Activated CD8-positive, alpha-beta memory T cell treated with anti-CD3 and anti-CD28 coated beads for 36 hours (primary cell): ENCODE measurements around the gene ABL2. TPM values are rescaled to one million over a fixed set of nuclear protein-coding genes. Genes with fewer than 3 reads are reported as not detected.
"Not testable (repeated sequence)": the region's sequence is repeated elsewhere in the genome, so short reads cannot be mapped to it uniquely, and the experiment has no call there.

Source experiments
- CTCF ChIA-PET: fragments of 350-600 bp; sonication (Branson Sonifier 250); formaldehyde crosslinking; loops from one replicate; lab custom pipeline; 2021; ENCODE audit warnings: antibody characterized with exemption; lab: Charles Lee
- POLR2A ChIA-PET: fragments of 350-600 bp; sonication (Branson Sonifier 250); formaldehyde crosslinking; loops from one replicate; lab custom pipeline; 2021; ENCODE audit warnings: antibody characterized with exemption; lab: Charles Lee
- total RNA-seq, 2 experiments: library from RNA; stranded (reverse); gene quantifications; one replicate each; pipeline ENCODE4 v1.2.3, GENCODE V29; 2021

Gene ABL2
- total RNA-seq, 2 experiments from 2014 or later = 7.8 to 7.9 TPM

DNA sequence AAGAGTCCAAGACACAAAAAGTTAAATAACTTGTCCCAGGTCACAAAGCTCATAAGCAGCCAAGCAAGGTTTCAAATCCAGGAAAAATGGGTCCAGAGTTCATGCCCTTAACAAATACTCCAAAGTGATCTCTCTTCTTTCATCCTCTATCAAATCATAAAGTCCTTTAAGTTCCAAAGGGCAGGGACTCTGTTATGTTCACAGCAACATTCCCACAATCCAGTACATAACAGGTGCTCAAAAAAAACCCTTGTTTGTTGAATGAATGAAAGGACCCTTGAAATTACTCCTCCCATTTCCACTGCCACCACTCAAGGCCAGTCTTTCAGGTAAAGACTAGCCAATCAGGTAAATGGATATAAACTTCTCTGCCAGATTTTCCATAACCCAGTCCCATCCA is 2.7 kb downstream of the ABL2 start:
- CTCF ChIA-PET = interaction anchor here (0.6 to 1.0 kb wide), 3 partner anchors 52 to 901 kb away, joined by 3 to 4 read pairs (median 3); no protein-coding TSS in a partner anchor
- POLR2A ChIA-PET = no interaction called here

DNA sequence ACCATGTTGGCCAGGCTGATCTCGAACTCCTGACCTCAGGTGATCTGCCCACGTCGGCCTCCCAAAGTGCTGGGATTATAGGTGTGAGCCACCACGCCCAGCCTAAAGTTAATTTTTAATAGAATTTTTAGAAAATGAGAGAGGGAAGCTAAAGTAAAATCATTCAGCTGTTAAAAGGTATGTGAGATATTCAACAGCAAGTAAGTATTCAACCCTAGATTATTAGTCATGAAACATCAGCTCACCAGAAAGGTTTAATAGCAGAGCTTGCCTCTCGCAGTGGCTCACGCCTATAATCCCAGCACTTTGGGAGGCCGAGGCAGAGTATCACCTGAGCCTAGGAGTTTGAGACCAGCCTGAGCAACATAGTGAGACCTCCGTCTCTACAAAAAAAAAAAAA is 5.0 kb downstream of the ABL2 start:
- POLR2A ChIA-PET, CTCF ChIA-PET: not testable (repeated sequence)

DNA sequence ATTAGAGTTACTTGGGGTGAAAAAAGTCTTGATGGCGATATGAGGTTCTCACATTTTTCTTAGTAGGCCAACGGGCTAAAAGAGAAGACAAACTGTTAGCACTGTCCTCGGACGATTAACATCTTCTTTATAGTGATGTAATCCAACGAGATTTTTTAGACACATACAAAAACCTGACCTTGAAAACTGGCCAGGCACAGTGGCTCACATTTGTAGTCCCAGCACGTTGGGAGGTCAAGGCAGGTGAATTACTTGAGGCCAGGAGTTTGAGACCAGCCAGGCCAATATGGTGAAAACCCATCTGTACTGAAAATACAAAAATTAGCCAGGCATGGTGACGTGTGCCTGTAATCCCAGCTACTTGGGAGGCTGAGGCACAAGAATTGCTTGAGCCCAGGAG is 8.4 kb downstream of the ABL2 start:
- POLR2A ChIA-PET, CTCF ChIA-PET: not testable (repeated sequence)

DNA sequence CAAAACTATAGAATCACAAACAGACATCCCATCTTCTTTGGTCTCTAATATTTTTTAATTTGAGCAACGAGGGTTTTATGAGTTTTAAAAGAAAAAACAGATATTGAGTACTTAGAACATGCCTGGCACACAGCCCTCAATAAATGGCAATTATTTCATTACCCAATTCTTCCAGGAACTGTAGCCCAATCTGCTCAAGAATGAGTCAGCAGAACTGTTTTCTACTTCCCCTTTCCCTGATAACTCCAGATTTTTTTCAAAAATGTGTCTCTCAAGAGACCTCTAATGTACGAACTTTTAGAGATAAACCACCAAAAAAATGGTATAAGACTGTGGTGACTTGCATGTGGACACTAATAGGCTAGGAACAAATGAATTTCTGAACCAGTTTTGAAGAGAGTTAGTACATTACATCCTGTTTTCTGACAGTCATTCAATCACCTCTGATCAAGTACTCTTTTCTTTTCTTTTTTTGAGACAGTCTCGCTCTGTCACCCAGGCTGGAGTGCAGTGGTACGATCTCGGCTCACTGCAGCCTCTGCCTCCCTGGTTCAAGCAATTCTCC is 11.5 kb downstream of the ABL2 start:
- CTCF ChIA-PET = no interaction called here
- POLR2A ChIA-PET = no interaction called here

DNA sequence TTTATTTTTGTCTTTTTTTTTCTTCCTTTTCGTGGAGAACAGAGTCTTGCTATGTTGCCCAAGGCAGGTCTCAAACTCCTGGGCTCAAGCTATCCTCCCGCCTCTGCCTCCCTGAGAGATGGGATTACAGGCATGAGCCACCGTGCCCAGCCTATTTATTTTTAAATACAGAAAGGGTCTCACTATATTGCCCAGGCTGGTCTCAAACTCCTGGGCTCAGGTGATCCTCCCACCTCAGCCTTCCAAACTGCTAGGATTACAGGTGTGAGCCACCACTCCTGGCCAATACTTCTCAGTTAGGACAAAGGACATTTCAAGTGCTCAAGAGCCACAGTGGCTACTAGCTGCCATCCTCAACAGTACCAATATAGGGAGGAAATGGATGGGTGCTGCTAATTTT is 16.2 kb downstream of the ABL2 start:
- CTCF ChIA-PET, POLR2A ChIA-PET: not testable (repeated sequence)

DNA sequence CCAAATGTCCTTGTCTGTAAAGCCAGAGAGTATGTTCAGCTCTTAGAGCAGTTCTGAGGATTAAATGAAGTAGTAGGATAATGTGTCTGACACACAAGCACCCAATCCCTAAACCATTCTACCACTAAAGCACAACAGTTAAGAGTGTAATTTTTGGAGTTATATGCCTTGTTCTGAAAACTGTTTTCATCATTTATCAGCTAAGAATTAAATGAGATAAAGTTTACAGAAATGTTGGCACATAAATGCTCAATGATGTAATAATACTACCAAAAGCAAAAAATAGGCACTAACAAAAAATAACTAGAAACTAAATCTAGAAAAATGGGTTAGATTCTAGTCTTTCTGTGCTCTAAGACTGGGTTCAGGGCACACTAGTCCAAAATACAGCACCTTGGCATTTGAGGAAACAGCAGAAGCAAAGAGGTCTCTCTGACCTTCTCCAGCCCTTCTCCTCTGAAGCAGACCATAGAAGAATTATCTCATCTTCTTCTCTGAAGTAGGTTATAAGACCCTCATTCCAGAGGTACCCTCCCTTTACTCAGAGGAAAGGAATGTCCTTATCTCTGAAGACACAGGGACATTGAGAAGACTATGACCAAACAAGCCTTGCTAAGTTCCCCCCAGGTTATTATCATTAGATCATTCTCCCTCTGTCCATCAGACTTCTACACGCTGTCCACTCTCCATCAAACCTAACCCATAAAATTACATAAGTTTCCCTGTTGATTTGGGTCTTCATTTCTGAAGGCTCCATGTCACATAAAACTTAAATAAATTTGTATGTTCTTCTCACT is 20.6 kb downstream of the ABL2 start:
- ChIA-PET CTCF (no interaction called here), POLR2A (no interaction called here)

DNA sequence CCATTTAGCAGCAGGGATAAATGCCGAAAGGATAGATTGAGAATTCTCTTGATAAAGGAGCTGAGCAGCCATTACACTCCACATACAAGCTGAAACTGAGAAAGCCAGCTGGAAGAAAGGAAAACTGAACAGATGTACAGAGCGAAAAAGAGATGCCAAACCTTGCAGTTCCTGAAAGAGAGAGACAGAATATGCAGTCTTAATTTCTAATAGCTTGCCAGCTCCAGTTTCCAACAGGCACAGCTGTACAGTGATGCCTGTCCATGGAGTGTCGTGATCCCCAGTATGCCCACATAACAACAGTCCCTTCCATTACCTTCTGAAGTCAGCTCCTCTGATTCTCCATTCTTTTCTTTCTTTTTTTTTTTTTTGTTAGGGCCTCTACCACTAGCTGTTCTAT is 22.7 kb downstream of the ABL2 start:
- ChIA-PET POLR2A (no interaction called here), CTCF (interaction anchor here (0.7 kb wide), 1 partner anchor 609 kb away, joined by 3 read pairs; no protein-coding TSS in a partner anchor)

DNA sequence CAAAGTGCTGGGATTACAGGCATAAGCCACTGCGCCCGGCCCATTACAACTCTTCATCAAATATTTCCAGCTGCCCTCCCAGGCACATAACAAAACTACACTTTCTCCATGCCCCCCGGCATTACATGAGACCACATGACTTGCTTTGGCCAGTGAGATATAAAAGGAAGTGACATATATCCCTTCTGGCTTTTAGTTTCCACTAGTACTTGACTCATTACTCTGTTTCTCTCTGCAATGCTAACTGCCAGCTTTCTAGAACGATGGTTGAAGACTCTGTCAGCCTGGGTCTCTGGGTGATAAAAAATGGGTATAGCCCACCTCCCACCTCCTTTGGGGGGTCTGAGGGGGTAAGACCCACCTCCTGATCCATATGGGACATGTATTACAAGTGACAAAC is 24.2 kb downstream of the ABL2 start:
- CTCF ChIA-PET = no interaction called here

DNA sequence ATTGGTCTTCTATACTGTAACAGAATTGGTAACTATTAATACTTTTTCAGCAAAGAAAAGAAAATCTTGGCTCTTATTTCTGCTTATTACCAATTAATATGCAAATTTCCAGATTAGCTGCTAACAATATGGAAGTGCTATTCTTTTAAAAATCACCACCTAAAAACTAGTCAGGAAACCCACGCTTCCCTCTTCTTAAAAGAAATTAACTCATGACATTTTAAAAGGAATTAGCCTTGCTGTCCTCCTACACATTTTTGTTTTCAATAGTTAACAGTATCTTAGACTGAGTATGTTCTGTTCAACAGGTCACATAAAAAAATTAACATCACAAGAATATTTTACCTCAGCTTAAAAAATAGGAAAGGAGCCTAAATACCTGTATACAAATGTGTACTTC is 27.3 kb downstream of the ABL2 start:
- ChIA-PET POLR2A (no interaction called here), CTCF (no interaction called here)

More for the DNA sequence above, 24.2 kb downstream of the ABL2 start:
- POLR2A ChIA-PET = no interaction called here

DNA sequence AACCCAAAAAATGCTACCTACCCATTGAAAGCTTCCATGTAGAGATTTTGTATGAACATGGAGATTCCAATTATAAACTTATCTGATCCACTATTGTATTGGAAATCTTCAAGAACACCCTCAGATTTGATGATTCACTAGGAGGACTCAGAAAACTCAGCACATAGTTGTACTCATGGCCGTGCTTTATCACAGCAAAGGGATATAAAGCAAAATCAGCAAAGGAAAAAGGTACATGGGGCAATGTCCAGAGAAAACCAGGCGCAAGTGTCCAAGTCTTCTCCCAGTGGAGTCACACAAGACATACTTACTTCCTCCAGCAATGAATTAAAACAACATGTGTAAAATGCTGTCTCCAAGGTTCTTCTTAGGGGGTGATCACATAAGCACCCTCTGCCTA is 28.9 kb downstream of the ABL2 start:
- POLR2A ChIA-PET = no interaction called here

DNA sequence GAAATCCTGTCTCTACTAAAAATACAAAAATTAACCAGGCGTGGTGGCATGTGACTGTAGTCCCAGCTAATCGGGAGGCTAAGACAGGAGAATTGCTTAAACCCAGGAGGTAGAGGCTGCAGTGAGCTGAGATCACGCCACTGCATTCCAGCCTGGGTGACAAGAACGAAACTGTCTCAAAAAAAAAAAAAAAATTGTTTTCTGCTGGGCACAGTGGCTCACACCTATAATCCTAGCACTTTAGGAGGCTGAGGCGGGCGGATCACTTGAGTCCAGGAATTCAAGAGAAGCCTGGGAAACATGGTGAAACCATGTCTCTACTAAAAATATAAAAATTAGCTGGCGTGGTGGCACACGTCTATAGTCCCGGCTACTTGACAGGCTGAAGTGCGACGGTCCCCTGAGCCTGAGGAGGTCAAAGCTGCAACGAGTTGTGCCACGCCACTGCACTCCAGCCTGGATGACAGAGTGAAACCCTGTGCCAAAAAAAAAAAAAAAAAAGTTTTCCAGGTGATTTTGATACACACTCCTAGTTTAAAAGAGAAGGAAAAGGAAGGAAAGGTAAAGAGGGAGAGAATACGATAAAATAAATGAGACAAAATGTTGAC is 31.7 kb downstream of the ABL2 start:
- ChIA-PET POLR2A (no interaction called here), CTCF (no interaction called here)

More for the DNA sequence above, 28.9 kb downstream of the ABL2 start:
- CTCF ChIA-PET = no interaction called here

DNA sequence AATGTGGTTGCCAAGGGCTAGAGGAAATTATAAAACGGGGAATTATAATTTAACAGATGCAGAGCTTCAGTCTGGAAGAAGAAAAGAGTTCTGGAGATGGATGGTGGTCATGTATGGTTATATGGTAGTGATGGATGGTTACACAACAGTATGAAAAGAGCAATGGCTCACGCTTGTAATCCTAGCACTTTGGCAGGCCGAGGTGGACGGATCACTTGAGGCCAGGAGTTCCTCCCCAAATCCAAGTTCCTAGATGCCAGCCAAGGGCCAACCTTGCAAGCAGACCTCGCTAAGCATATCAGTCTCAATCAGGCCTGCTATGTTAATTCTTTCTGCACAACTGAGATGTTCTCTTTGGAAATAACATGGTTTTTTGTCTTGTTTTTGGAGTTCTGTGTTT is 33.6 kb downstream of the ABL2 start:
- CTCF ChIA-PET, POLR2A ChIA-PET: not testable (repeated sequence)

DNA sequence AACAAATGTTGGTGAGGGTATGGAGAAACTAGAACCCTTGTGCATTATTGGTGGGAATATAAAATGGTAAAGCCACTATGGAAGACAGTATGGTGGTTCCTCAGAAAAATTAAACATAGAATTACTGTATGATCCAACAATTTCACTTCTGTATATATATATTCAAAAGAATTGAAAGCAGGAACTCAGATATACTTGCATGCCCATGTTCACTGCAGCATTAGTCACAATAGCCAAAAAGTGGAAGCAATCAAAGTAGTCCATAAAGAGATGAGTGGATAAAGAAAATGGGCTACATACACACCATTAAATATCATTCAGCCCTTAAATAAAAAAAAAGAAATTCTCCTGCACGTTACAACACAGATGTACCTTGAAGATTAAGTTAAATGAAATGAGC is 34.1 kb downstream of the ABL2 start:
- ChIA-PET CTCF (no interaction called here), POLR2A (no interaction called here)

DNA sequence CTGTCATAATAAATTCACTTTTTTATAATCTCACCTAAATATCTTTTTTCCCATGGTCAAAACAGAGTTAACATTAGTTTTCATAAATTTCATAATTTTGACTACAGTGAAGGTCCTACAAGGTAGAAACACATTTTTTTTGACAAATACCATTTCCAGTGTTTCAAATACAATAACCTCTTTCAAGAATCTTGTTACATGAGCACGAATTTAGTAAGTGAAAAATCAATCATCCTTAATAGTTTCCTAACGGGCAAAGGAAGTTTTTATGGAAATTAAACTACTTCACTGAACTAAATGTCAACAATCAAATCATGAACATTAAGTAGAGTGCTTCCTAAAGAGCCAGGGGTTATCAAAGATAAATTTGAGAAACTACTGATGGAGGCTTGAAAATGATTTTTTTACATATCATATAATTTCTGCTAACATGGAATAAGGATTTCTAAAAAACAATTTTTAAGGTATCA is 35.4 kb downstream of the ABL2 start:
- CTCF ChIA-PET = no interaction called here
- POLR2A ChIA-PET = no interaction called here

DNA sequence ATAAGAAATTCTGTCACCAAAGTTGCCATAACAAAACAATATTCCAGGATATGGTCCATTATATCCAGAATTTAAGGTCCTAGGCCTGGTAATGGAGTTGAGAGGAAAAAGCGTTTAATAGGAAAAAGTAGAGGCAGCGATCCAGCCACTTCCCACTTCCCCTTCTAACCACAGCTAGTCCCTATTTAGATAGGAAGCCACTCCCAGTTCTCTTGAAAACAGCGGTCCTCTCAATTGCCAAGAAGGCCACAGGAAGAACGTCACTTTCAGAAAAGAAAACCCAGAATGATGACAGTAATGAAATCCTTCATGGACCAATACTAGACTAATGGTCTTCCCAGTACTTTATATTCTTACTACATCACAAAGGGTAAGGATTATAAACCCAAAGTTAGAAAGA is 38.6 kb downstream of the ABL2 start:
- ChIA-PET POLR2A (no interaction called here), CTCF (no interaction called here)

DNA sequence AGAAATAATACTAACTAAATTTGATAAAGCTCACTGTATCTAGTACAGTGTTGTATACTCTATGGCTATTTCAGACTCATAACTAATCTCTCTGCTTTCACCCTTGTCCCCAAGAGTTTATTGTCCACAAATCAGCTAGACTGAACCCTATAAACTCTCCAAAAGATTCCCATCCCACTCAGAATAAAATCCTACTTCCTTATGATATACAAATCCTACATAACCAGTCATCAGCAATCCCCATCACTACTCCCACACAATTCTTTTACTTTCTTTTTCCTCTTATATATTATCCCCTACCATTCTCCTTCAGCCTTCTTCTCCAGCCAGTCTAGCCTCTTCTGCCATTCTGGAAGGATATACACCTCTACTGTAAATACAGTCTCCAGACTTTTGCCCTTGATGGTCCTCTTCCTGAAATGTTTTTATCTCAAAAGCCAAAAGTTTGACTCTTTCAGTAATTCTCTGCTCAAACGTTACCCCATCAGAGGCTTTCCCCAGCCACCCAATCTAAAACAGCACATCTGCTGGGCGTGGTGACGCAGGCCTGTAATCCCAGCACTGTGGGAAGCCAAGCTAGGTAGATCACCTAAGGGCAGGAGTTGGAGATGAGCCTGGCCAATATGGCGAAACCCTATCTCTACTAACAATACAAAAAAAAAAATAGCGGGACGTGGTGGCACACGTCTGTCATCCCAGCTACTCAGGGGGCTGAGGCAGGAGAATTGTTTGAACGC is 41.6 kb downstream of the ABL2 start:
- CTCF ChIA-PET = no interaction called here
- POLR2A ChIA-PET = no interaction called here

DNA sequence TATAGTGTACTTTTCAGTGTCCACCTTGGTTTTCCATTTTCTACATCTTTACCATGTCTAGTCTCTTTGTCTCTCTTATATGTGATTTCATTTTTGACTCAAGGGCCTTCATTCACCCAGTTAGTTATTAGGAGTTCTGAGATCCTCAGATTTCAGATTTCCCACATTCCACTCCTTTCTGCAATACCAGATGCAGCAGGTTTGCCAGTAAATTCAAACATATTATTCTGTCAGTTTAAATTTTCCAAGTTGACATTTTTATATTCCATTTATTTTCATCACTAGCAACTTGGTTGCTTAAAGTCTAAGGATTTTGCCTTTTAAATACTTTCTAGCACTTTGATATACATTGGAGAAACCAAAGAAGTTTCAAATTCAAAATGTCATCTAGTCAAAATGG is 42.4 kb downstream of the ABL2 start:
- CTCF ChIA-PET = no interaction called here
- POLR2A ChIA-PET = no interaction called here

DNA sequence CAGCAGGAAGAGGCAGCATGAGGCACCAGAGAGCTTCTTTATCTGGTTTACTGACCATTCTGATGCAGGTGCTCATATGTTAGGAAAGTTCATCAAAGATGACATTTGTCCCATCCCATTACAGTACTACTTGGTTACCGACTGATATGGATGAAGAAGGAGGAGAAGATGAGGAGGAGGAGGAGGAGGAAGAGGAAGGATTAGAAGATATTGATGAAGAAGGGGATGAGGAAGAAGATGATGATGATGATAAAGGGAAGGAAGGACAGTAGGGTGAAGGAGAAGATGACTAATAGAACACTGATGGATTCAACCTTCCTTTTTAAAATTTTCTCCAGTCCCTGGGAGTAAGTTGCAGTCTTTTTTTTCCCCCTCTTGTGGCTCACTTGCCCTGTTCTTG is 45.1 kb downstream of the ABL2 start:
- CTCF ChIA-PET = no interaction called here
- POLR2A ChIA-PET = no interaction called here

DNA sequence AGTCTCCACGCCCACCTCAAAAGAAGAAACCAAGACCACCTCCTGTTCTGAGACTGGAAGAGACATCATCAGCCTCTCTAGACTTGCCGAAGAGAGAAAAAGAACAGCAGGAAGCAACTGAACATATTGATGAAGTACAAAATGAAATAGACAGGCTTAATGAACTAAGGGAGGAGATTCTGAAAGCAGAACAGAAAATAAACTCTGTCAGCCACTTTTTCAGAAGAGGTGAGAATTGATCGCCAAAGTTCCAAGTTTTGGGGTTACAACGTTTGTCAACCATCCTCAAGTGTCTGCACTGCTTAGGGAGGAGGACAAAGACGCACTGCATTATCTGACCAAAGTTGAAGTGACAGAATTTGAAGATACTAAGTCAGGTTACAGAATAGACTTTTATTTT is 45.6 kb downstream of the ABL2 start:
- POLR2A ChIA-PET = no interaction called here
- CTCF ChIA-PET = no interaction called here

DNA sequence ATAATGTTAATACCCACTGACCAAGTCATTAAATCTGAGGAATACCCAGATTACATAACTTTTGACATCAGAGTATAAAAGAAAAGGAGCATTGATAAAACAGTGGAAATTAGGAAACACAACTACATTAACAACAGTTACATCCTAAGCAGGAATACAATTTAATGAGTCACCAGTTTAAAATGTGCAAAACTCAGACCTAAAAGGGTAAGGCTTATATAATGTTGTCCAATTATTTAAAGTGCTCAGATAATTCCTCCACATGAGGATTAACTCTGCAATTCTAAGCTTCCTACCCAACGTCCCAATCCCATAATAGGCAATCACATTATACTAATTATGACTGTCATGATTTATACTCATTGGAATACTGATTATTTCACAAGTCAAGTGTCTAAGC is 50.5 kb downstream of the ABL2 start:
- POLR2A ChIA-PET = no interaction called here
- CTCF ChIA-PET = no interaction called here
